ENCODE measurements around the gene NRIP2. TPM values are rescaled to one million over a fixed set of nuclear protein-coding genes. Genes with fewer than 3 reads are reported as not detected.

Gene NRIP2
- total and polyA plus RNA-seq, 2 donors, result 1.1 to 2.3 TPM

DNA sequence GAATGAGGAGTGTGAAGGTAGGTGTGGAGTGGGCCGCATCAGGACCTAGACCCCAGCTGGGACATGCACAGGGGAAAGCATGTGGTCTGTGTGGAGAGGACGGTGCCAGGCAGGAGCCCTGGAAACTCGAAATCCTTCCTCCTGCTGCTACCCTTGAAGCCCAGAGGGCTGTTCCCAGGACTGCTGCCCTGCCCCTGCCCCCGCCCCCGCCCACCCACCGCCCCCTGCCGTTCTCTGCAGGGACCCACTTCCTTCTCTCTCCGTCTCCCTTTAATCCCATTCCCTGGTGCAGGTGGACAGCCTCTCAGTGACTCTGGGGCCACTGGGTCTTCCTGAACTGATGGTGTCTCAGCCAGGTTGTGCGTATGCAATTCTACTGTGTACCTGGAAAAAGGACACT, 14.4 kb downstream of the NRIP2 start:
- no peak for DNase-seq (ENCODE audit: low read depth in 6 of 9, low spot score in 9 of 9)
- no peak overlapping the region for H3K27ac ChIP-seq (ENCODE audit: low read depth in 1 of 2, low read length in 1 of 2)
- peaks cover 0 to under 1% of the 10 kb centered on the region in 2 donors for H3K4me1 ChIP-seq (ENCODE audit: control insufficient read depth in 2 of 2, insufficient read depth in 2 of 2, low read length in 2 of 2)
- no peak overlapping the region for H3K4me3 ChIP-seq (ENCODE audit: low read length in 2 of 2)
- no peaks in the 10 kb centered on the region for H3K27me3 ChIP-seq (ENCODE audit: control insufficient read depth in 2 of 2, insufficient read depth in 1 of 2, low read length in 1 of 2)
- peaks cover 76 to 81% of the 10 kb centered on the region in 2 donors for H3K36me3 ChIP-seq (ENCODE audit: control insufficient read depth in 2 of 2, insufficient read depth in 2 of 2, low read length in 1 of 2)
- WGBS, result 97% methylated on average over 9 of the region's 9 CpGs
- no peaks in the 10 kb centered on the region for H3K9me3 ChIP-seq (ENCODE audit: control insufficient read depth in 2 of 2, insufficient read depth in 1 of 2, low read length in 1 of 2)

DNA sequence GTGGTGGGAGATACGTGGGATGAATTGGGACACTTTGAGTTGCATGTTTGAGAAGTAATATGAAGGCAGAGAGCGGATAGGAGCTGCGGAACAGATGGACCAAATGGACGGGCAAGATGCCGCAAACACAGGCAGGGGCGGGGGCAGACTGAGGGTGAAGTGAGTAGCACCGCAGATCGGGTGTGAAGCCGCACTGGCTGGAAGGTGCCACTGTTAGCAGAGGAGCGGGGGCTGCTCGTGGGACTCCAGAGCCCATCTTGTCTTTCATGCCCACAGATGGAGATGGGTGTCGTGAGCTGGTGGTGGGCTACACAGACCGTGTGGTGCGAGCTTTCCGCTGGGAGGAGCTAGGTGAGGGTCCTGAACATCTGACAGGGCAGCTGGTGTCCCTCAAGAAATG, 15.0 kb downstream of the NRIP2 start:
- H3K4me3 ChIP-seq (ENCODE audit: low read length in 2 of 2), result no peak overlapping the region
- H3K9me3 ChIP-seq (ENCODE audit: control insufficient read depth in 2 of 2, insufficient read depth in 1 of 2, low read length in 1 of 2), result no peaks in the 10 kb centered on the region
- DNase-seq (ENCODE audit: low read depth in 6 of 9, low spot score in 9 of 9), result no peak
- H3K36me3 ChIP-seq (ENCODE audit: control insufficient read depth in 2 of 2, insufficient read depth in 2 of 2, low read length in 1 of 2), result peaks cover 70 to 75% of the 10 kb centered on the region in 2 donors
- 97% methylated on average over 15 of the region's 15 CpGs for WGBS
- no peak overlapping the region for H3K27ac ChIP-seq (ENCODE audit: low read depth in 1 of 2, low read length in 1 of 2)
- peaks cover 0 to 4% of the 10 kb centered on the region in 2 donors for H3K4me1 ChIP-seq (ENCODE audit: control insufficient read depth in 2 of 2, insufficient read depth in 2 of 2, low read length in 2 of 2)
- no peaks in the 10 kb centered on the region for H3K27me3 ChIP-seq (ENCODE audit: control insufficient read depth in 2 of 2, insufficient read depth in 1 of 2, low read length in 1 of 2)

DNA sequence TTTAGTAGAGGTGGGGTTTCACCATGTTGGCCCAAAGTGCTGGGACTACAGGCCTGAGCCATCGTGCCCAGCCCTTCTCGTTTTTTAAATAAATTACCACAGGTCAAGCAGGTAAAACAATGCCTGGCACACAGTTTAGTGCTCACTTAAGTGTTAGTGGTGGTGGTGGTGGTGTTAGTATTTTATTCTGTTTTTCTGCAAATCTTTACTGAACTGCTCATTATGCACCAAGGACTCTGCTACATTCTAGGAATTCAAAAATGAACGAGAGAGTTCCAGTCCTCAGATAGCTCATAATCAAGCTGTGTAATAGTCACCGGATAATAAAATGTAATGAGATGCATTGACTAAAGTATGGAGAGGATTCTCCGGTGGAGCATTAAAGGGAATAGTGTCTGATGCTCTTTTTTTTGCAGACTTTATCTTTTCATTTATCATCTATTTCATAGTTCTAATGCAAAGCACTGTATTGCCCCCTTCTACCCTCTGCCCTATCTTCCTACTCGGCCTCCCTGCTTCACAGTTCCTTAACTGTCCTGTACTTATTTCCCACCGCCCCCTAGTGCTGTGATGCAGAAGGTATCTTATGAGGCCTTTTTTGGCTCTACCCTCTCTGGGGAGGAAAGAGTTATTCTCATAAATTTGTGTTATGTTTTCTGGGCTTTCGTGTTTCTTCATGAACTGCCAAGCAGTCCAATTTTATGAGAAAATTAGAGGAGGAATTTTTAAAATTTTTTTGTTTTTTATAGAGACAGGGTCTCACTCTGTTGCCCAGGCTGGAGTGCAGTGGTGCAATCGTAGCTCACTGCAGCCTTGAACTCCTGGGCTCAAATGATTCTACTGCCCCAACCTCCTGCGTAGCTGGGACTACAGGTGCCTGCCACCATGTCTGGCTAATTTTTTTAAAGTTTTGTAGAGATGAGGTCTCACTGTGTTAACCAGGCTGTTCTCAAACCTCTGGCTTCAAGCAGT, 21.3 kb downstream of the NRIP2 start:
- H3K27ac ChIP-seq (ENCODE audit: low read depth in 1 of 2, low read length in 1 of 2), result peak overlapping the region; percentile 84 to 96
- peak overlapping the region; percentile 57 to 66 for H3K4me3 ChIP-seq (ENCODE audit: low read length in 2 of 2)
- peak in 6 of 9 donors; percentile 37 to 79 (median 54) for DNase-seq (ENCODE audit: low read depth in 6 of 9, low spot score in 9 of 9)
- peaks cover 15 to 21% of the 10 kb centered on the region in 2 donors for H3K36me3 ChIP-seq (ENCODE audit: control insufficient read depth in 2 of 2, insufficient read depth in 2 of 2, low read length in 1 of 2)
- no peaks in the 10 kb centered on the region for H3K27me3 ChIP-seq (ENCODE audit: control insufficient read depth in 2 of 2, insufficient read depth in 1 of 2, low read length in 1 of 2)
- 24% methylated on average over 10 of the region's 10 CpGs for WGBS
- no peaks in the 10 kb centered on the region for H3K9me3 ChIP-seq (ENCODE audit: control insufficient read depth in 2 of 2, insufficient read depth in 1 of 2, low read length in 1 of 2)
- H3K4me1 ChIP-seq (ENCODE audit: control insufficient read depth in 2 of 2, insufficient read depth in 2 of 2, low read length in 2 of 2), result peaks cover 5 to 15% of the 10 kb centered on the region in 2 donors

DNA sequence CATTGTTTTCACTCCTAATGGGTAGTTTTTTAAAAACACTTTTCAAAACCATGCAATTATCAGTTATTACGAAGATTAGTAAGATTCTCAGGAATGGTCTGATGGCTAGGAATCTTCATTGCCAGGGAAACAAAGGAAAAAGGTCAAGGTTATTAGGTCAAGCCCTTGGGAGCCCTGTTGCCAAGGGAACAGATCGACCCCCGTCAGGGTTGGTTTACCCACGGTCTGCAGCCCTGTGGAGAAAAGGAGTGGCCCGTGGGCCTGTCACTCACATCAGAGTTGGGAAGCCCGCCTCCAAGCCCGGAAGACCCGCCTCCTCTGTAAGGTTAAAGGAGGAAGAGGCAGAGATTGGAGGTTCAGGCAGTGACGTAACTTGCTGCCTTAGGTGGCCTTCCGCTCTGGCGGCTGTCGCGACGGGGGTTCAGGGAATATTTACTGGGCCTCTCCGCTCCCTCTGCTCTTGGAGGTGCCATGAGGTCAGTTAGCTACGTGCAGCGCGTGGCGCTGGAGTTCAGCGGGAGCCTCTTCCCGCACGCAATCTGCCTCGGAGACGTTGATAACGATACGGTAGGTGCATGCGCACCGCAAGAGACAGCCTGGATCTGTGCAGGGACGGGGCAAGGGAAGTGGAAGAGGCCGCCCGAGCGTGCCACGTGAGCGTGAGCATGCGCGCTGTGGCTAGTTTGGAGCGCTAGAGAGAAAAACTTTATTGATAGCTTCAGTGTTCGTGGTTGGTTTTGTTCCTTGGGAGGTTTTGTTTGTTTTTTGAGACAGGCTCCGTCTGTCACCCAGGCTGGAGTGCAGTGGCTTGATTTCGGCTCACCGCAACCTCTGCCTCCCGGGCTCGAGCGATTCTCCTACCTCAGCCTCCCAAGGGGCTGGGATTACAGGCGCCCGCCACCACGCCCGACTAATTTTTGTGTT, 22.3 kb downstream of the NRIP2 start, which contains the start of gene ITFG2:
Gene ITFG2 (plus strand): TSS at position 379 of the 924 bp plus-strand sequence. CDS start 93 bp downstream, at position 472.
- WGBS, result under 1% methylated on average over 48 of the region's 48 CpGs

DNA sequence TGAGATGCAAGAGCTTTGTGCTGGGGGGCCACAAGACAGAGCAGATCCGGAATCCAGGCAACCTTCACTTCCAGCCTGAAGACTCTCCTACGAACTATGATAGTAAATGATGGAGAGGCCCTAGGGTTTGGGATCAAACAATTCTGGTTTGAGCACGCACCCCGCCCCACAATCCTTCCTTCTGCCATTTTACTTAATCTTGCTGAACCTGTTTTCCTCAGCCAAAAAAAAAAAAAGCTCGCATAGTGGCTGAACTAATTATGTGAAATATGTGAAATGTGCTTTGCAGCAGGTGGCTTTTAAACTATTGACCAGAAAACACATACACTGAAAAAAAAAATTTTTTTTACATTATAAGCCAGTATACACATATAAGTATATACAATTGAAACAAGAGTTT, 23.0 kb downstream of the NRIP2 start:
- peaks cover 0 to 5% of the 10 kb centered on the region in 2 donors for H3K36me3 ChIP-seq (ENCODE audit: control insufficient read depth in 2 of 2, insufficient read depth in 2 of 2, low read length in 1 of 2)
- no peak for DNase-seq (ENCODE audit: low read depth in 6 of 9, low spot score in 9 of 9)
- H3K4me3 ChIP-seq (ENCODE audit: low read length in 2 of 2), result peak overlapping the region in 1 of 2 donors; percentile 66
- H3K9me3 ChIP-seq (ENCODE audit: control insufficient read depth in 2 of 2, insufficient read depth in 1 of 2, low read length in 1 of 2), result no peaks in the 10 kb centered on the region
- no peaks in the 10 kb centered on the region for H3K27me3 ChIP-seq (ENCODE audit: control insufficient read depth in 2 of 2, insufficient read depth in 1 of 2, low read length in 1 of 2)
- WGBS, result 88% methylated on average over 5 of the region's 5 CpGs
- peaks cover 5 to 15% of the 10 kb centered on the region in 2 donors for H3K4me1 ChIP-seq (ENCODE audit: control insufficient read depth in 2 of 2, insufficient read depth in 2 of 2, low read length in 2 of 2)
- peak overlapping the region in 1 of 2 donors; percentile 1 for H3K27ac ChIP-seq (ENCODE audit: low read depth in 1 of 2, low read length in 1 of 2)

More for the DNA sequence above, 22.3 kb downstream of the NRIP2 start, which contains the start of gene ITFG2:
- peak within 1 kb of the TSS; percentile 84 to 96 for H3K27ac ChIP-seq (ENCODE audit: low read depth in 1 of 2, low read length in 1 of 2)
- H3K4me3 ChIP-seq (ENCODE audit: low read length in 2 of 2), result peak within 1 kb of the TSS; percentile 57 to 66
- H3K36me3 ChIP-seq (ENCODE audit: control insufficient read depth in 2 of 2, insufficient read depth in 2 of 2, low read length in 1 of 2), result peaks cover 6 to 12% of the 10 kb centered on the region in 2 donors
- peak; percentile 96 to 99 (median 97) for DNase-seq (ENCODE audit: low read depth in 6 of 9, low spot score in 9 of 9)
- no peaks in the 10 kb centered on the region for H3K9me3 ChIP-seq (ENCODE audit: control insufficient read depth in 2 of 2, insufficient read depth in 1 of 2, low read length in 1 of 2)
- peaks cover 5 to 15% of the 10 kb centered on the region in 2 donors for H3K4me1 ChIP-seq (ENCODE audit: control insufficient read depth in 2 of 2, insufficient read depth in 2 of 2, low read length in 2 of 2)
- H3K27me3 ChIP-seq (ENCODE audit: control insufficient read depth in 2 of 2, insufficient read depth in 1 of 2, low read length in 1 of 2), result no peaks in the 10 kb centered on the region

DNA sequence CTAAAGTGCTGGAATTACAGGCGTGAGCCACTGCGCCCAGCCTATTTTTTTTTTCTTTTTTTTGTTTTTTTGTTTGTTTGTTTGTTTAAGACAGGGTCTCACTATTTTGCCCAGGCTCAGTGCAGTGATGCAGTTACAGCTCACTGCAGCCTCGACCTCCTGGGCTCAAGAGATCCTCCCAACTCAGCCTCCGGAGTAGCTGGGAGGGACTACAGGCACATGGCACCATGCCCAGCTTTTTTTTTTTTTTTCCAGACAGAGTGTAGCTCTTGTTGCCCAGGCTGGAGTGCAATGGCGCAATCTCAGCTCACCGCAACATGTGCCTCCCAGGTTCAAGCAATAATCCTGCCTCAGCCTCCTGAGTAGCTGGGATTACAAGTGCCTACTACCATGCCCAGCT, 28.1 kb downstream of the NRIP2 start:
- 98% methylated on average over 6 of the region's 6 CpGs for WGBS
- Histone ChIP-seq H3K4me3 (ENCODE audit: low read length in 2 of 2) (no peak overlapping the region), H3K27me3 (ENCODE audit: control insufficient read depth in 2 of 2, insufficient read depth in 1 of 2, low read length in 1 of 2) (no peaks in the 10 kb centered on the region), H3K36me3 (ENCODE audit: control insufficient read depth in 2 of 2, insufficient read depth in 2 of 2, low read length in 1 of 2) (peaks cover 21 to 33% of the 10 kb centered on the region in 2 donors), H3K4me1 (ENCODE audit: control insufficient read depth in 2 of 2, insufficient read depth in 2 of 2, low read length in 2 of 2) (peaks cover 0 to 2% of the 10 kb centered on the region in 2 donors), H3K27ac (ENCODE audit: low read depth in 1 of 2, low read length in 1 of 2) (no peak overlapping the region), H3K9me3 (ENCODE audit: control insufficient read depth in 2 of 2, insufficient read depth in 1 of 2, low read length in 1 of 2) (no peaks in the 10 kb centered on the region)
- no peak for DNase-seq (ENCODE audit: low read depth in 6 of 9, low spot score in 9 of 9)

DNA sequence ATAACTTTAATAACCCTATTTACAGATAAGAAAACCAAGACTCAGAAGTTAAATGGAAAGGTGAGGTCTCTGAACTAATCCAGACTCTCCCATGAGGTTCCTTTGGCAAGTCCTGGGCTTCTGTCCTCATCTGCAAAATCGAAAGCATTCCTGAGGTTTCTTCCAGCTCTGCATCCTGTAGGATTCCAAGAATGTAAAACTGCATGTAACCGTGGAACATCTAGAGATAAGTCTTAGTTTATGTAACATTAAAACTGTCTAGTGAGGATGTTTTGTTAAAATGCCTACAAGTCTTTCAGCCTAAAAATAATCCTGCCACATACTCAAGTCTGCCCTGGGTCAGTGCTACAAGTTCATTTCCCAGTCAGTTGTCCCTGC, 29.7 kb downstream of the NRIP2 start:
- H3K27me3 ChIP-seq (ENCODE audit: control insufficient read depth in 2 of 2, insufficient read depth in 1 of 2, low read length in 1 of 2), result no peaks in the 10 kb centered on the region
- 93% methylated on average over 2 of the region's 2 CpGs for WGBS
- DNase-seq (ENCODE audit: low read depth in 6 of 9, low spot score in 9 of 9), result no peak
- no peak overlapping the region for H3K27ac ChIP-seq (ENCODE audit: low read depth in 1 of 2, low read length in 1 of 2)
- no peak overlapping the region for H3K4me3 ChIP-seq (ENCODE audit: low read length in 2 of 2)
- H3K9me3 ChIP-seq (ENCODE audit: control insufficient read depth in 2 of 2, insufficient read depth in 1 of 2, low read length in 1 of 2), result no peaks in the 10 kb centered on the region
- peaks cover 37 to 49% of the 10 kb centered on the region in 2 donors for H3K36me3 ChIP-seq (ENCODE audit: control insufficient read depth in 2 of 2, insufficient read depth in 2 of 2, low read length in 1 of 2)
- no peaks in the 10 kb centered on the region for H3K4me1 ChIP-seq (ENCODE audit: control insufficient read depth in 2 of 2, insufficient read depth in 2 of 2, low read length in 2 of 2)

DNA sequence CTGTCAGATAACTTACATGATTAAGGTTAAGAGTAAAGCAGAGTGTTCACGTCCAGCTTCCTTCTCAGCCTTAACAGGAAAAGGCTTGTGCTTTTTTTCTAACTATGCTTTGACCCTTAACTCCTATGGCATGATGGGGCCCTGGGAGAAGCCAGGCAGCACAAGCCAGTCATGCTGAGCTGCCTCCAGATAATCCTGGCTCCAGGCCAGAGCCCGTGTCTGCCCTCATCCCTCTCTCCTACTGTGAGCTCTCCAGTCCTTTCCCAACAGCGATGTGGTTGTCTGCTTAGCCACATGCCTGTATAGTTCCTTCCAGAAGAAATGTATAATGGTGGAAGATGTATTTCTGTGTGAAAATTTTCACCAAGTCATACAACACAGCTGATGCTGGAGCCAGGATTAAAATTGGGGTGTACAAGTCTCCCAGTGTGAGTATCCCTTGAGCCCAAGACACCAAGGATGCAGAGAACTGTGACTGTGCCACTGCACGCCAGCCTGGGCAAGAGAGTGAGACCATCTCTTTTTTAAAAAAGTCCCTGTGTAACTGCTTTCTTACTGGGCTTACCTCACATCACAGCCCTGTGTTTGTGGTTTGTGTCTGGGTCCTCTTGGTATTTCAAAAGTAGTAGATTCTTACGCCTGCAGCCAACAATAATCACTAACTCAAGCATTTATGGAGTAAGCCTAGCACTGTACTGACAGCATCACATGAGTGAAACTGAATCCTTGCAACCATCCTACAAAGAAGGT, 30.3 kb downstream of the NRIP2 start:
- no peak overlapping the region for H3K27ac ChIP-seq (ENCODE audit: low read depth in 1 of 2, low read length in 1 of 2)
- peaks cover 43 to 54% of the 10 kb centered on the region in 2 donors for H3K36me3 ChIP-seq (ENCODE audit: control insufficient read depth in 2 of 2, insufficient read depth in 2 of 2, low read length in 1 of 2)
- 97% methylated on average over 5 of the region's 5 CpGs for WGBS
- no peaks in the 10 kb centered on the region for H3K27me3 ChIP-seq (ENCODE audit: control insufficient read depth in 2 of 2, insufficient read depth in 1 of 2, low read length in 1 of 2)
- H3K4me1 ChIP-seq (ENCODE audit: control insufficient read depth in 2 of 2, insufficient read depth in 2 of 2, low read length in 2 of 2), result no peaks in the 10 kb centered on the region
- H3K9me3 ChIP-seq (ENCODE audit: control insufficient read depth in 2 of 2, insufficient read depth in 1 of 2, low read length in 1 of 2), result no peaks in the 10 kb centered on the region
- no peak overlapping the region for H3K4me3 ChIP-seq (ENCODE audit: low read length in 2 of 2)
- DNase-seq (ENCODE audit: low read depth in 6 of 9, low spot score in 9 of 9), result no peak

All from thymus (tissue), 11 donors.